ENCODE results near the gene MAP1S. TPM values are rescaled to one million over a fixed set of nuclear protein-coding genes. Genes with fewer than 3 reads are reported as not detected.

Gene MAP1S
- polyA plus RNA-seq, 1 donor from 2014 or later: 5.8 TPM

DNA sequence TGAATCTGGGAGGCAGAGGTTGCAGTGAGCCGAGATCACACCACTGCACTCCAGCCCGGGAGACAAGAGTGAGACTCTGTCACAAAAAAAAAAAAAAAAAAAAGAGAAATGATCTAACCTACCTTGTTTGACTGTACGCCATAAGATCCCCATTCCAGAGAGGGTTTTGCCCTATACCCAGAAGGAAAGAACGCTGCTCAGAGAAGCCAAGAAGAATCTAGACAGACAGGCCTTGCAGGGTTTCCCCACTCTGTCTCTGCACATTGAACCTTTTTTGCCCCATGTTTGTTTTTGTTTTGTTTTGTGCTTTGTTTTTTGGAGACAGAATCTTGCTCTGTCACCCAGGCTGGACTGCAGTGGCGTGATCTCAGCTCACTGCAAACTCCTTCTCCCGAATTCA is 7.4 kb upstream of the MAP1S start:
- H3K27me3 ChIP-seq (ENCODE audit: insufficient read depth, low read depth, low read length): no peaks in the 10 kb centered on the region
- no peaks in the 10 kb centered on the region for H3K79me2 ChIP-seq (replicated peaks; ENCODE audit: insufficient read depth, low read length)
- TF ChIP-seq EZH2 (IDR thresholded peaks at IDR 0.05; ENCODE audit: borderline replicate concordance, insufficient read depth, low read length, poor library complexity, severe bottlenecking): no peak
- TF ChIP-seq, protein P1, sequence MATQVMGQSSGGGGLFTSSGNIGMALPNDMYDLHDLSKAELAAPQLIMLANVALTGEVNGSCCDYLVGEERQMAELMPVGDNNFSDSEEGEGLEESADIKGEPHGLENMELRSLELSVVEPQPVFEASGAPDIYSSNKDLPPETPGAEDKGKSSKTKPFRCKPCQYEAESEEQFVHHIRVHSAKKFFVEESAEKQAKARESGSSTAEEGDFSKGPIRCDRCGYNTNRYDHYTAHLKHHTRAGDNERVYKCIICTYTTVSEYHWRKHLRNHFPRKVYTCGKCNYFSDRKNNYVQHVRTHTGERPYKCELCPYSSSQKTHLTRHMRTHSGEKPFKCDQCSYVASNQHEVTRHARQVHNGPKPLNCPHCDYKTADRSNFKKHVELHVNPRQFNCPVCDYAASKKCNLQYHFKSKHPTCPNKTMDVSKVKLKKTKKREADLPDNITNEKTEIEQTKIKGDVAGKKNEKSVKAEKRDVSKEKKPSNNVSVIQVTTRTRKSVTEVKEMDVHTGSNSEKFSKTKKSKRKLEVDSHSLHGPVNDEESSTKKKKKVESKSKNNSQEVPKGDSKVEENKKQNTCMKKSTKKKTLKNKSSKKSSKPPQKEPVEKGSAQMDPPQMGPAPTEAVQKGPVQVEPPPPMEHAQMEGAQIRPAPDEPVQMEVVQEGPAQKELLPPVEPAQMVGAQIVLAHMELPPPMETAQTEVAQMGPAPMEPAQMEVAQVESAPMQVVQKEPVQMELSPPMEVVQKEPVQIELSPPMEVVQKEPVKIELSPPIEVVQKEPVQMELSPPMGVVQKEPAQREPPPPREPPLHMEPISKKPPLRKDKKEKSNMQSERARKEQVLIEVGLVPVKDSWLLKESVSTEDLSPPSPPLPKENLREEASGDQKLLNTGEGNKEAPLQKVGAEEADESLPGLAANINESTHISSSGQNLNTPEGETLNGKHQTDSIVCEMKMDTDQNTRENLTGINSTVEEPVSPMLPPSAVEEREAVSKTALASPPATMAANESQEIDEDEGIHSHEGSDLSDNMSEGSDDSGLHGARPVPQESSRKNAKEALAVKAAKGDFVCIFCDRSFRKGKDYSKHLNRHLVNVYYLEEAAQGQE (IDR thresholded peaks at IDR 0.05; ENCODE audit: borderline replicate concordance): no peak
- no peak for TF ChIP-seq SMC3 (conservative IDR thresholded peaks at IDR 0.05; ENCODE audit: poor library complexity)
- no peak for TF ChIP-seq TAF1 (IDR thresholded peaks at IDR 0.05; ENCODE audit: low read depth)
- TF ChIP-seq, protein P2, sequence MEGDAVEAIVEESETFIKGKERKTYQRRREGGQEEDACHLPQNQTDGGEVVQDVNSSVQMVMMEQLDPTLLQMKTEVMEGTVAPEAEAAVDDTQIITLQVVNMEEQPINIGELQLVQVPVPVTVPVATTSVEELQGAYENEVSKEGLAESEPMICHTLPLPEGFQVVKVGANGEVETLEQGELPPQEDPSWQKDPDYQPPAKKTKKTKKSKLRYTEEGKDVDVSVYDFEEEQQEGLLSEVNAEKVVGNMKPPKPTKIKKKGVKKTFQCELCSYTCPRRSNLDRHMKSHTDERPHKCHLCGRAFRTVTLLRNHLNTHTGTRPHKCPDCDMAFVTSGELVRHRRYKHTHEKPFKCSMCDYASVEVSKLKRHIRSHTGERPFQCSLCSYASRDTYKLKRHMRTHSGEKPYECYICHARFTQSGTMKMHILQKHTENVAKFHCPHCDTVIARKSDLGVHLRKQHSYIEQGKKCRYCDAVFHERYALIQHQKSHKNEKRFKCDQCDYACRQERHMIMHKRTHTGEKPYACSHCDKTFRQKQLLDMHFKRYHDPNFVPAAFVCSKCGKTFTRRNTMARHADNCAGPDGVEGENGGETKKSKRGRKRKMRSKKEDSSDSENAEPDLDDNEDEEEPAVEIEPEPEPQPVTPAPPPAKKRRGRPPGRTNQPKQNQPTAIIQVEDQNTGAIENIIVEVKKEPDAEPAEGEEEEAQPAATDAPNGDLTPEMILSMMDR (IDR thresholded peaks at IDR 0.05; ENCODE audit: poor library complexity, severe bottlenecking): no peak
- no peak for TF ChIP-seq POLR2AphosphoS5 (IDR thresholded peaks at IDR 0.05)
- TF ChIP-seq RAD21 (conservative IDR thresholded peaks at IDR 0.05): no peak
- TF ChIP-seq MXI1 (conservative IDR thresholded peaks at IDR 0.05; ENCODE audit: poor library complexity, severe bottlenecking): no peak
- TF ChIP-seq EP300 (conservative IDR thresholded peaks at IDR 0.05; ENCODE audit: poor library complexity, severe bottlenecking): no peak
- H3K9ac ChIP-seq (ENCODE audit: low read length): no peak overlapping the region
- no peak overlapping the region for H3K4me2 ChIP-seq (ENCODE audit: low read length)
- H3K9me2 ChIP-seq (ENCODE audit: insufficient read depth, low read length): no peaks in the 10 kb centered on the region
- no peaks in the 10 kb centered on the region for H3K9me3 ChIP-seq (ENCODE audit: low read length)
- H4K20me1 ChIP-seq (ENCODE audit: insufficient read depth): no peaks in the 10 kb centered on the region
- no peaks in the 10 kb centered on the region for H3K36me3 ChIP-seq (ENCODE audit: insufficient read depth, low read length)
- no peak overlapping the region for H3K27ac ChIP-seq (ENCODE audit: low read length)
- no peak overlapping the region for H2AFZ ChIP-seq (ENCODE audit: low read depth, low read length)
- no peak overlapping the region for H3K4me3 ChIP-seq (ENCODE audit: low read length)
- H3F3A ChIP-seq (ENCODE audit: insufficient read depth, low read length, poor library complexity, severe bottlenecking): no peaks in the 10 kb centered on the region

DNA sequence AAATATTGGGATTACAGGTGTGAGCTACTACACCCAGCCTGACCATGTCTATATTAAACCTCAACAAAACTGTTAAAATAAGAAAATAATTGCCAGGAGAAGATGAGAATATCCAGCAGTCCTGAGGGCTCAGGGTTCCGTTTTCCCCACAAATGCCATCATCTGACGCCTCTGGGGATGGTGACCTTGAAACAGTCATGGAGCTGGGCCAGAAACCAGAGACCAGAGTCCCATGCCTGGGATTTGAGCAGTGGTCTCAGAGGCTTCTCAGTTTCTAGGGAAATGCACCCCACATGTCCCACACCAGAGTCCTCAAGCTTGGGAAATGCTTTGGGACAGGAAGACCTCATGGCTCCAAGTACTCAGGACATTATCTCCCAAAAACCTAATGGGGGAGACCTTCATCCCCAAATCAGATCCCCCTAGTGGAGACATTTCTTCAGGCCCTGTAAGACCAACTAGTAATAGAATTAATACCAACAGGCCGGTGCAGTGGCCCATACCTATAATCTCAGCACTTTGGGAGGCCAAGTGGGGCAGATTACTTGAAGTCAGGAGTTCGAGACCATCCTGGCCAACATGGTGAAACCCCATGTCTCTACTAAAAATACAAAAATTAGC is 2.9 kb upstream of the MAP1S start:
- no peaks in the 10 kb centered on the region for H3K9me3 ChIP-seq (ENCODE audit: low read length)
- peaks cover 23% of the 10 kb centered on the region for H3K79me2 ChIP-seq (replicated peaks; ENCODE audit: insufficient read depth, low read length)
- no peaks in the 10 kb centered on the region for H3F3A ChIP-seq (ENCODE audit: insufficient read depth, low read length, poor library complexity, severe bottlenecking)
- H4K20me1 ChIP-seq (ENCODE audit: insufficient read depth): no peaks in the 10 kb centered on the region
- H3K36me3 ChIP-seq (ENCODE audit: insufficient read depth, low read length): no peaks in the 10 kb centered on the region
- H3K27ac ChIP-seq (ENCODE audit: low read length): no peak overlapping the region
- H2AFZ ChIP-seq (ENCODE audit: low read depth, low read length): no peak overlapping the region
- H3K27me3 ChIP-seq (ENCODE audit: insufficient read depth, low read depth, low read length): no peaks in the 10 kb centered on the region
- H3K9me2 ChIP-seq (ENCODE audit: insufficient read depth, low read length): no peaks in the 10 kb centered on the region
- no peak overlapping the region for H3K4me3 ChIP-seq (ENCODE audit: low read length)
- TF ChIP-seq RAD21 (conservative IDR thresholded peaks at IDR 0.05): no peak
- TF ChIP-seq, protein P2 (IDR thresholded peaks at IDR 0.05; ENCODE audit: poor library complexity, severe bottlenecking): no peak
- no peak for TF ChIP-seq MXI1 (conservative IDR thresholded peaks at IDR 0.05; ENCODE audit: poor library complexity, severe bottlenecking)
- no peak for TF ChIP-seq EZH2 (IDR thresholded peaks at IDR 0.05; ENCODE audit: borderline replicate concordance, insufficient read depth, low read length, poor library complexity, severe bottlenecking)
- TF ChIP-seq, protein P1 (IDR thresholded peaks at IDR 0.05; ENCODE audit: borderline replicate concordance): no peak
- no peak for TF ChIP-seq EP300 (conservative IDR thresholded peaks at IDR 0.05; ENCODE audit: poor library complexity, severe bottlenecking)
- TF ChIP-seq SMC3 (conservative IDR thresholded peaks at IDR 0.05; ENCODE audit: poor library complexity): no peak
- no peak for TF ChIP-seq TAF1 (IDR thresholded peaks at IDR 0.05; ENCODE audit: low read depth)
- TF ChIP-seq POLR2AphosphoS5 (IDR thresholded peaks at IDR 0.05): no peak
- no peak overlapping the region for H3K4me2 ChIP-seq (ENCODE audit: low read length)
- no peak overlapping the region for H3K9ac ChIP-seq (ENCODE audit: low read length)
